Gastroesophageal sphincter (tissue), 4 donors: ENCODE results near the gene EBF4. TPM values are rescaled to one million over a fixed set of nuclear protein-coding genes. Genes with fewer than 3 reads are reported as not detected.
"Not testable (repeated sequence)": the region's sequence is repeated elsewhere in the genome, so short reads cannot be mapped to it uniquely, and the experiment has no call there.

ENCODE experiments used
- ATAC-seq: fragments of 150-250 bp; one replicate; pipeline ENCODE4 v1.9.1; 2016; ENCODE audit warnings: mild to moderate bottlenecking, moderate library complexity
- H3K27ac ChIP-seq, 4 donors: fragments of 200-600 bp; sonication (generic) in 3 of 4; 1 replicate in 3 of 4; 2 replicates in 1 of 4; pipeline ENCODE4 v1.5.1; 2016 to 2019
- H3K27me3 ChIP-seq: fragments of 200-600 bp; sonication (generic); one replicate; pipeline ENCODE4 v1.5.1; 2019
- H3K36me3 ChIP-seq, 2 donors: fragments of 200-600 bp; sonication (generic); one replicate each; pipeline ENCODE4 v1.5.1; 2019; ENCODE audit warnings: control low read depth in 1 of 2
- H3K4me1 ChIP-seq, 3 donors: fragments of 200-600 bp; sonication (generic); 1 replicate in 2 of 3; 2 replicates in 1 of 3; pipeline ENCODE4 v1.5.1; 2016 to 2019; ENCODE audit warnings: control low read depth in 2 of 3
- H3K4me3 ChIP-seq, 2 donors: fragments of 200-600 bp; sonication (generic); one replicate each; pipeline ENCODE4 v1.5.1; 2019; ENCODE audit warnings: mild to moderate bottlenecking in 1 of 2, moderate library complexity in 1 of 2
- H3K9me3 ChIP-seq, 3 donors: fragments of 200-600 bp; sonication (generic); one replicate each; pipeline ENCODE4 v1.5.1; 2017 to 2019; ENCODE audit warnings: control low read depth in 2 of 3
- CTCF ChIP-seq, 4 experiments: fragments of 200-600 bp in 2 of 4; fragments of 450-650 bp in 2 of 4; sonication (generic) in 1 of 4; IDR thresholded peaks; one replicate each; pipeline ENCODE4 v1.5.1; 2017 to 2019; ENCODE audit warnings: antibody characterized with exemption in 4 of 4, mild to moderate bottlenecking in 2 of 4, moderate library complexity in 2 of 4
- EP300 ChIP-seq: sonication (generic); formaldehyde crosslinking; IDR thresholded peaks from one replicate; pipeline ENCODE4 v1.6.1; 2017; ENCODE audit warnings: antibody characterized with exemption, mild to moderate bottlenecking
- POLR2A ChIP-seq, 2 donors: fragments of 450-650 bp; IDR thresholded peaks; one replicate each; pipeline ENCODE4 v1.6.1; 2017; ENCODE audit warnings: antibody characterized with exemption in 2 of 2, mild to moderate bottlenecking in 2 of 2, moderate library complexity in 1 of 2
- POLR2AphosphoS5 ChIP-seq: sonication (generic); formaldehyde crosslinking; IDR thresholded peaks from one replicate; pipeline ENCODE4 v1.6.1; 2017; ENCODE audit warnings: antibody characterized with exemption
- WGBS, 2 donors: methylation state at CpG; one replicate each; pipeline ENCODE4 v1.1.5; 2018; ENCODE audit warnings: low coverage in 1 of 2; 5-methylcytosine and 5-hydroxymethylcytosine counted together
- total RNA-seq, 4 donors: library from RNA; depleted of rRNA; stranded (reverse); fragments of >200 nt; gene quantifications; one replicate each; pipeline ENCODE4 v1.1.0, GENCODE V29; 2016

EBF4 gene
- total RNA-seq, 4 donors from 2014 or later, result 14.5 to 36.6 (median 19.6) TPM

- peaks cover 0 to 2% (median 0%) of the 10 kb centered on the region in 3 donors for H3K4me1 ChIP-seq
- no peak overlapping the region for H3K4me3 ChIP-seq
- ATAC-seq, result no peak
- TF ChIP-seq POLR2AphosphoS5, result no peak
- TF ChIP-seq EP300, result no peak
- TF ChIP-seq CTCF (IDR thresholded peaks at IDR 0.05), result no peak
- TF ChIP-seq POLR2A (IDR thresholded peaks at IDR 0.05), result no peak
- no peak overlapping the region for H3K27ac ChIP-seq
- peaks cover 95% of the 10 kb centered on the region for H3K27me3 ChIP-seq
- H3K9me3 ChIP-seq, result no peaks in the 10 kb centered on the region
- H3K36me3 ChIP-seq, result no peaks in the 10 kb centered on the region
- WGBS, 2 donors, result no CpG with 5 or more reads among the region's 2 CpGs
Measured at GRCh38 chr20:2762578-2763131, 70.1 kb downstream of the EBF4 start.

GRCh38 chr20:2763186-2763585 lies 70.6 kb downstream of the EBF4 start:
- H3K4me1 ChIP-seq, result peaks cover 0 to 7% (median 0%) of the 10 kb centered on the region in 3 donors
- WGBS, 2 donors, result 27 to 40% methylated on average over 1 to 2 of the region's 5 CpGs
- no peak for ATAC-seq
- no peak overlapping the region for H3K27ac ChIP-seq
- no peaks in the 10 kb centered on the region for H3K9me3 ChIP-seq
- no peaks in the 10 kb centered on the region for H3K36me3 ChIP-seq
- no peak overlapping the region for H3K4me3 ChIP-seq
- no peak for TF ChIP-seq POLR2AphosphoS5
- no peak for TF ChIP-seq EP300
- H3K27me3 ChIP-seq, result peaks cover 98% of the 10 kb centered on the region

GRCh38 chr20:2767768-2768631 lies 75.4 kb downstream of the EBF4 start:
- peaks cover 79% of the 10 kb centered on the region for H3K27me3 ChIP-seq
- ATAC-seq, result no peak
- peaks cover 0 to 11% (median 0%) of the 10 kb centered on the region in 3 donors for H3K4me1 ChIP-seq
- H3K4me3 ChIP-seq, result no peak overlapping the region
- WGBS, 2 donors, result 15% methylated on average over 2 of the region's 15 CpGs; no CpG with 5 or more reads in 1 of the 2 donors
- no peak overlapping the region for H3K27ac ChIP-seq
- no peaks in the 10 kb centered on the region for H3K9me3 ChIP-seq
- TF ChIP-seq POLR2AphosphoS5 (no peak), CTCF (IDR thresholded peaks at IDR 0.05) (no peak), POLR2A (IDR thresholded peaks at IDR 0.05) (no peak), EP300 (no peak)
- H3K36me3 ChIP-seq, result no peaks in the 10 kb centered on the region

- peaks cover 0 to 11% (median 0%) of the 10 kb centered on the region in 3 donors for H3K4me1 ChIP-seq
Measured at GRCh38 chr20:2768632-2769015, 76.0 kb downstream of the EBF4 start.

GRCh38 chr20:2770091-2770490 lies 77.5 kb downstream of the EBF4 start:
- not testable (repeated sequence) for H3K9me3 ChIP-seq, H3K4me3 ChIP-seq, H3K36me3 ChIP-seq, ATAC-seq, H3K27ac ChIP-seq
- Histone ChIP-seq H3K27me3 (peaks cover 67% of the 10 kb centered on the region), H3K4me1 (peaks cover 0 to 11% (median 0%) of the 10 kb centered on the region in 3 donors)
- WGBS, 2 donors, result 94% methylated on average over 8 of the region's 12 CpGs; no CpG with 5 or more reads in 1 of the 2 donors

More at GRCh38 chr20:2768632-2769015, 76.0 kb downstream of the EBF4 start:
- ATAC-seq, result no peak
- Histone ChIP-seq H3K27ac (no peak overlapping the region), H3K27me3 (peaks cover 73% of the 10 kb centered on the region), H3K9me3 (no peaks in the 10 kb centered on the region), H3K4me3 (no peak overlapping the region), H3K36me3 (no peaks in the 10 kb centered on the region)
- 62 to 68% methylated on average over 2 to 3 of the region's 5 CpGs for WGBS, 2 donors
- TF ChIP-seq POLR2A (IDR thresholded peaks at IDR 0.05), result no peak
- no peak for TF ChIP-seq EP300
- TF ChIP-seq POLR2AphosphoS5, result no peak
- TF ChIP-seq CTCF (IDR thresholded peaks at IDR 0.05), result no peak
